ENCODE data around the gene ZBTB40.
A peak's percentile ranks its signal among the peaks of the same experiment; 100 is the strongest.

Gene ZBTB40

GRCh38 chr1:22509815-22510214 lies 58.2 kb downstream of the ZBTB40 start:
- DNase-seq: no peak

- no peak for DNase-seq
Measured at GRCh38 chr1:22512873-22513272, 61.2 kb downstream of the ZBTB40 start.

GRCh38 chr1:22516906-22517571 lies 65.4 kb downstream of the ZBTB40 start:
- DNase-seq: no peak

- no peak for DNase-seq
Measured at GRCh38 chr1:22517956-22518355, 66.3 kb downstream of the ZBTB40 start.

- DNase-seq: no peak
Measured at GRCh38 chr1:22518379-22518778, 66.7 kb downstream of the ZBTB40 start.

- DNase-seq: no peak
Measured at GRCh38 chr1:22520871-22521270, 69.2 kb downstream of the ZBTB40 start.

- no peak for DNase-seq
Measured at GRCh38 chr1:22521692-22522091, 70.0 kb downstream of the ZBTB40 start.

GRCh38 chr1:22522221-22522743 lies 70.6 kb downstream of the ZBTB40 start:
- DNase-seq: no peak

- DNase-seq: no peak
Measured at GRCh38 chr1:22524481-22524880, 72.8 kb downstream of the ZBTB40 start.

GRCh38 chr1:22525211-22525610 lies 73.6 kb downstream of the ZBTB40 start:
- DNase-seq: no peak

- DNase-seq: no peak
Measured at GRCh38 chr1:22525646-22526045, 74.0 kb downstream of the ZBTB40 start.

- DNase-seq: no peak
Measured at GRCh38 chr1:22526098-22526497, 74.4 kb downstream of the ZBTB40 start.

- DNase-seq: no peak
Measured at GRCh38 chr1:22526677-22527076, 75.0 kb downstream of the ZBTB40 start.

- no peak for DNase-seq
Measured at GRCh38 chr1:22527122-22527521, 75.5 kb downstream of the ZBTB40 start.

- no peak for DNase-seq
Measured at GRCh38 chr1:22527555-22528296, 76.1 kb downstream of the ZBTB40 start.

GRCh38 chr1:22528451-22528850 lies 76.8 kb downstream of the ZBTB40 start:
- no peak for DNase-seq

- DNase-seq: peak; percentile 48
Measured at GRCh38 chr1:22529901-22530621, 78.4 kb downstream of the ZBTB40 start.

- DNase-seq: no peak
Measured at GRCh38 chr1:22530715-22531114, 79.1 kb downstream of the ZBTB40 start.

GRCh38 chr1:22531251-22531650 lies 79.6 kb downstream of the ZBTB40 start:
- DNase-seq: no peak

- no peak for DNase-seq
Measured at GRCh38 chr1:22533244-22533895, 81.7 kb downstream of the ZBTB40 start.

GRCh38 chr1:22534951-22535350 lies 83.3 kb downstream of the ZBTB40 start:
- DNase-seq: no peak

- no peak for DNase-seq
Measured at GRCh38 chr1:22535399-22535798, 83.7 kb downstream of the ZBTB40 start.

- DNase-seq: no peak
Measured at GRCh38 chr1:22536506-22536905, 84.9 kb downstream of the ZBTB40 start.

All from fibroblast of skin of right biceps (primary cell).